Globus pallidus (tissue), 1 donor: ENCODE results near the gene FIGNL1.
A peak's percentile ranks its signal among the peaks of the same experiment; 100 is the strongest.

Source experiments
- DNase-seq: peaks from one replicate; pipeline ENCODE4 v3.0.0-alpha.2; 2015; ENCODE audit warnings: low spot score

FIGNL1 gene

DNA sequence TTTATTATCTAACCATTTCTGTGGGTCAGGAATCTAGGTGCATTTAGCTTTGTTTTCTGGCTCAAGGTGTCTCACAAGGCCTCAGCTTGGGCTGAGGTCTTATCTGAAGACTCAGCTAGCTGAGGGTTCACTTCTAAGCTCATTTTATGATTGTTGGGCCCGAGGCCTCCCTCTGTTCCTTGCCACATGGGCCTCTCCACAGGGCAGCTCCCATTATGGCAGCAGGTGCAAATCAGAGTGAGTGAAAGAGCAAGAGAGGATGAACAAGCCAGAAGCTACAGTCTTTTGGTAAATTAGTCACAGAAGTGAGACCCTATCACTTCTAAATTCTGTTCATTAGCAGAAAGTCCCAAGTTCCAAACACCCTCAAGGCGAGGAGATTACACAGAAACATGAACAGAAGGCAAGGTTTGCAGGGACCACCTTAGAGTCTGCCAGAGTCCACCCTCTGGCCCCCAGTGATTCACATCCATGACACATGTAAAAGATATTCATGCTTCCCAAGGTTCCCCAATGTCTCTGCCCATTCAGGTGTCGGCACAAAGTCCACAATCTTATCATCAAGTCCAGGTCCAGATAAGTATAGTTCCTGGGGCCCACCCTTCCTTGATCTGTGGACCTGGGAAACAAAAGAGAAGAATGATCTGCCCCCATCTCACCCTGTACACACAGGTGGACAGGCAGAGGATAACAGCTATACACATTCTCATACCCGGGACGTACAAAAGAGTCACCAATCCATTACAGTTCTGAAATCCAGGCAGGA lies 23.7 kb downstream of the FIGNL1 start:
- DNase-seq, result no peak

DNA sequence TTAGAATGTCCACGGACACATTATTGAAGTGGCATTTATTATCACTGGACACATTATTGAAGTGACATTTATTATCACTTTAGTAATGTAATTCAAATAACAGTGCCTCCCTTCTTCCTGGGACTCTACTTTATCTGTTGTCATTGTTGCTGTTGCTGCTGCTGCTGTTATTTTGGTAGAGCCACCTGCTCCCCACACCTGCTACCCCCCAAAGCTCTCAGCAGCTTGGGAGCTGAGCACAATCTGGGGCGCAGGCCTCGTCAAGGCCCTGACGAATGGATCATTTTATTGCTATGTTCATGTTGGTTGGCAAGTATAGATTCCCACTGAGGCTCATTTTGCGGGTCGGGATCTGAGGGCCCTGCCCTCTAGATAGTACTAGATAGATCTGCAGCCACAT lies 24.8 kb downstream of the FIGNL1 start:
- no peak for DNase-seq

DNA sequence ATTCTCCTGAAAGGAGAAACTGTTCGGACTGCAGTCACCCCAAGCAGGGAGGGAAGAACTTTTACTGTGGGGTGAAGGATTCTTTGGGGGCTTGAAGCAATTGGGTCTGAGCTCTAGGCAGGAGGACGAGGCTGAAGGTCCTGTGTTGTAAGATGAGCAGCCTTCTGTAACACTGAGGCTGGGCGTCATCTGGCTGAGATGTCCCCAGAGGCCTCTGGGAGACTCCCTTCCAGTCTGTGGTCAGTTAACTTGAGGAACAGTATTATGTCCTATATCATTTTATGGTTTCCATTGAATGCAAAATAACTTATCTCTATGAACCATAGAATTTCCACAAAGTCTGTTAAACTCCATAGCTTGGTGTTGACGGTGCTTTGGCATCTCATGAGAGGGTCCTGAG lies 26.3 kb downstream of the FIGNL1 start:
- DNase-seq, result no peak

DNA sequence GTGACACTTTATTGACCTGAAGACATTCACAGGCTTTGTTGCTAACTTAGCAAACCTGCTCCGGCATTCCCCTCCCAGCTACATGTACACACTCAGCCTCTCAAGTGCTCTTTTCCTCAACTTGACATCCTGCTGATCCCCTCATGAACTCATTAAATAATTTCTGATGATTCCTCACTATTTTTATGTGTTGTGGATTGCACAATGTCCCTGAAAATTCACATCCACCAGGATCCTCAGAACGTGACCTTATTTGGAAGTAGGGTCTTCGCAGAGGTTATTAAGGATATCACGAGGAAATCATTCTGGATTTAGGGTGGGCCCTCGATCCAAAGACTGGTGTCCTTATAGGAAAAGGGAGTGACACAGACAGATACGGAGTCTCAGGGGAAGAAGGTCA lies 27.3 kb downstream of the FIGNL1 start:
- no peak for DNase-seq

DNA sequence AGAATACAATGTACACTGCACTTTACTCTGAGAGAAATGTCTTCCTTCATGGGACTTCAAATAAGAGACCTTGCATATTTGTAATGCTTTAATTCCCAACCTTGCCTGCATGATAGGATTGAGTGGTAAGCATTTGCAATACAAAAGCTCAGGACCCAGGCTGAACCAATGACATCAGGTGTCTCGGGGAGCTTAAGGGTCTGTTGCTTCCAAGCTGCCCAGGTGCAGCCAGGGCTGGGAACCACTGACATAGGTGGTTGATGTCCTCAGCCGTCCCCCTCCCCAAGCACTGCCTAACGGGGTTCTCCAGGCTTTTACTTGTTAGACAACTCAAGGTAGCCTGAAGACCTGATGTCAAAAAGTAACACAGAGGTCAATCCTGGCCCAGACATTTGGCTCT lies 29.1 kb downstream of the FIGNL1 start:
- DNase-seq, result no peak

DNA sequence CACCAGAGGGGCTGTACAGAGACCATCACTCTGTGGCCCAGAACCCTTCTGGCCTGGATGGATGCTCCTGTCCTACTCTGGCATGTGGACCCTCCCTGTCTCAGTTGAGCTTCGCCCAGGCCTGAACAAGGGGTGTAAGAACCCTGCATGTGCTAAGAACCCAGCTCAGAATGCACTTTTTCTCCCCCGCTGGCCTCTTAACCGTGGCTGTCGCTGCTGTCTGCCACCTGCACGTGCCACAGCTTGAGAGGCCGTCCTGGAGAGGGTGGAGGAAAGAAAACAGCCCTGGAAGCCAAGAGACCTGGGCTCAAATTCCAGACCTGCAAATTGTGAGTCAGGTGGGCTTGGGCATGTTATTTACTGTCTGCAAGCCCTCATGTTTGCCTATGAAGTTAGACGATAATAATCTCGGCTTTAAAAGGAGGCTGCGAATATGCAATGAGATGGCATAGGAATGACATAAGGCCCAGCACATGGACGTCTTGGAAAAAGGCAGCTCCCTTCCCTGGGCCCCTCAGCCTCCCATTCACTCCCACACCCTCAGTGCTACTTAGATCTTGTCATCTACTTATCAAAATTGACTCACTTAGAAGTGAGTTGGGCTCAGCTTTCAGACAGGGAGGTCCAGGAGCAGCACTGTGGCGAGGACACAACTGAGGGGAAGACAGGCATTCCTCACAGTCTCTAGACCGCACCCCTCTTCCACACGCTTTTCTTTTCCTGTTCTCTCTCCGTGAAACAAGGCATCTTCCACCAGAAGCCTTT lies 31.4 kb downstream of the FIGNL1 start:
- no peak for DNase-seq

DNA sequence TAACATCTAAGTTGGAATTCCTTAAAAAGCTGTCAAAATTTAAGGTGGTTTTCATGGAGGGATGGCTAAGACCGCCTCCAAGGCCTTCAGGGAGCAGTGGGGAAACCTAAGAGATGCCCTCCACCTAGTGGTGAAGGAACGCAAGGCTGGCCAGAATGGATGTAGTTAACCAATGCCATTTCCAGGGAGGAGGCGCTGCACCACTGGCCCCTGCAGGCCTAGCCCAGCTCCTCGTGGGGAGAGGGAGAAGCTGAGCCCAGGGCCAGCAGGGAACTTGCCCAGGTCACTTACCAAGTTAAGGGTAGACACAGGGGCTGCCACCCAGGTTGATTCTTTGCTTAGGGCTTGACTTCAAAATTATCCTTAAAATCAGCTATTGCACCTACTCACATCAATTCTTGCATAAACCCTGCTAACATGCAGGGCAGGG lies 32.0 kb downstream of the FIGNL1 start:
- peak; percentile 58 for DNase-seq

DNA sequence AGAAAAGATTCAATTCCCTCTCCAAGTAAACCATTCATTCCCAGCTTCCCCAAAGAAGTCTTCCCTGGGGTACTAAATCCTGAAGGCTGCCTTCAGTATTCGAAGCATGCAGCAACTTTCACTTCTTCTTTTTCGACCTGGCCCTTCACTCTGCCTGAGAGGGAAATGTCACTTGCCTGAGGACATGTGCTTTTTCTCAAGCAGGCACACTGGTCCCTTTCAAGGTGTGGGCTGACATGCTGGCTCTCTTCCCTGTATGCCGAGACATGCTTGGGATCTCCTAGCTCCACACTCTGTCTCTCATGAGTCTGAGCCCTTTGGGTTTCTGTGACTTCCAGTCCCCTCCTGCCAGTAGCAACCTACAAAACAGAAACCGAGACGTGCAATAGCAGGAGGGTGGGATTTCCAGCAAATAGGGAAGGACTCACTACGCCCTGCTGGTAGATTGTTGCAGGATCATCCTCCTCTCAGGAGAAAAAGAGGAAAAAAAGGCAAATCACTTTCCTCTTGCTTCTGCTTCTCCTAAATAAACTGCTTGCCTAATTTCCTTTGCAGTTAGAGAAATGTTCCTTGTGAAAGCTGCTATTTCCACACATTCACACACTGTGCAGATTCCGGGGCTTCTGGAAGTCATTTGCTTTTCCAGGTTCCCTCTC lies 33.5 kb downstream of the FIGNL1 start:
- DNase-seq, result peak; percentile 38

DNA sequence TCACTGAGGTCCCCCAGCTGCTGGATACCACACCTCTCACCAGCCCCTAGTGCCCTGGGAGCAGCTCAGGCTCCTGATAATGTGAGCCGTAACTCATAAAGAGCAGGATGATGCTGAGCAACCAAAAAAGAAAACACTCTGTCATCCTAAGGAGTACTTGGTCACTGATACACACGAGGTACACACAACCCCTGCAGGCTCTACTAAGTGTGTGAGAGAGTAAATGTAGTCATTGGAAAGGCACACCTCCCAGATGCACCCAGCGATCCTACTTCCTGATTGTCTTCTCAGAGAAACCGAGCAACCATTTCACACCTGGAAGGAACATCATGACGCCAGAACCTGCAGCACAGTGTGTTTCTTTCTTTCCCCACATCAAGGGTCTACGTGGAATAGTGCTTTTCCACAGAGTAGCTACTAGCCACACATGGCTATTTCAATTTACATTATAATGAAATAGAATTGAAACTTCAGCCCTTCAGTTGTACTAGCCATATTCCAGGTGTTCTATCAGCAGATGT lies 34.2 kb downstream of the FIGNL1 start:
- DNase-seq, result no peak

DNA sequence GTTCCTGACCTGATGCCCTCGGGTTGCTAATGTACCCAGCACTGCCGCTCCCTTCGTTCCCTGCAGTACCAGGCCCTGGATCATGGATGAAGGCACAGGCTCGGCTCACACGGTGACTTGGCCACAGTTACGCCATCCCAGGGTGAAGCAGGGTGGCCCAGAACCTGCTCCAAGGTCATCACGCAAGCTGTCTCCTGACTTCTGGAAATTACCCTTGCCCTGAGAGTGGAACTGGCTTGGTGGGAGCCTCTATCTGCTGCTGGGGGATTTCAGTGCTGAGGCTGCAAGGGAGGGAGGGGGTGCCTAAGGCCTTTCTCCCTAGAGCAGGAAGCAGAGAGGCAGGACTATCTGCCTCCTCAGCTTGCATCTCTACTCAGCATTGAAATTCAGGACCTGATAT lies 36.6 kb downstream of the FIGNL1 start:
- no peak for DNase-seq

DNA sequence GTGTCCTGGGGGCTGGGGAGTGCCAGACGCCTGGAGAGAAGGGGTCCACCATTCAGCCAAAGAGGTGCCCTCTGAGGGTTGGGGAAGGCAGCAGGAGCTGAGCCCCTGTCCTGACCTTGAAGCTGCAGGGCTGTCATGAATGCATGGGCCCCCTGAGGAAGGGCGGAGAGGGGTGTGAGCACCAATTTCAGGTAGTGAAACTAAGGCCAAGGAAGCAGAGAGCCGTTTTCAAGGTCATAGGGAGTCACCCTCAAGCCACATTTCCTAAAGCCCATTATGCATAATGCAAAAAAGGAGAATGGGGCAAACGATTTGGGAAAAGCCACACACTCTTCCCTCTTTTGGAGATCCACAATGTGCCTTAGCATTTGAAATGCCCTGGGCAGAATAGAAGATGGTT lies 37.2 kb downstream of the FIGNL1 start:
- no peak for DNase-seq

DNA sequence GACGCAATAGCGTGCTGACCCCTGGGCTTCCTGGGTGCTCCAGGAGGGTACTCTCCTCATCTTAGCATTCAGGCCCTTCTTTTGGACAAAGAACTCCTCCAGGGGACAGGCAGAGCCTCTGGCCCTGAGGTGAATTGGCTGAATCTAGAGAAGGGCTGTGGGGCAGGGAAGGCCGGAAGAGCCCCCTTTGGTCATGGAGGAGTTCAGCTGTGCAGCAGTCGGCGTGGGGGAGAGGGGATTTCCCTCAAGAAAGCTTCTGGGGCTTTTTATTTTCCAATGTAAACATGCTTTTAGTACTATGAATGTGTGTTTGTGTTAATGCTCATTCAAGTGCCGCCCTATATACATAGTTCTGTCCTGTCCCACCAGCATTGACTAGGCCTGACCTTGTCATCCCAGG lies 38.8 kb downstream of the FIGNL1 start:
- no peak for DNase-seq

DNA sequence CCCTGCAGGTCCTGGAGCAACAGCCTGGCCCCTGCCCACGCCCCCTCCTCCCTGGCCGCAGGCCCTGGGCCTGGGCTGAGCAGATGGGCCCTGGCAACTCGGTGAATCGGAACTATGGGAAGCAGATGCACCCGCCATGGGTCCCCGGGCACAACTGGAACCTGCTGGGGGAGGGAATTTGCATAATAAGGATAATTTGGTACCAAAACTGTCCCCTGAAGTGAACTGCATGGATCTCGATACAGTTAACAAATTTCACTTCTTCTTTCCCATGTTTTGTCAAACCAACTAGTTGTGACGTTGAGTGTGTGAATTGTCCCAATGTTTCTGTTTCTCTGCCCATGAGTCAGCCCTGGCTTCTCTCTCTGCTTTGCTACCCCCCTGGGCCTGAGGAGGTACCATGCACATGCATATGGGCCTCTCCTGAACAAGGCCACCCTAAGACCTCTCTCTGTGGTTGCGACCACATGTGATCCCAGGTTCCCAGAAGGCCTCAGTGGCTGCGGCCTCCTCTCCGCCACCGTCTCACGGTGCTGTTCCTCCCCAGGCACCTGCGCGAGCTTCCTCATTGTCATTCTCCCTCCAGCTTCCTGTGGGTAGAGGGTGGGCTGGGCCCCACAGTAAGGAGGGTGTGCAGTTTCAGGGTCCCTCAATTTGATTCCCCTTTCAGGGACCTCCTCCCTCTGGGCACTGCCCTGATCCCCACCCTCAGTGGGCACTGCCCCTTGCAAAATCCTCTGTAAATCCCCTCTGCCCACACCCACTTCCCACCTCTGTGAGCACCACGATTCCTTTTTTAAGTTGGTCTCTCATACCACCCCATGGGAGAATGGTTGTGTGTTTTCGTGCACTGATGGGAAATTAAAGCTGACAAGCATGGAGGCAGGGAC lies 40.0 kb downstream of the FIGNL1 start:
- DNase-seq, result no peak

DNA sequence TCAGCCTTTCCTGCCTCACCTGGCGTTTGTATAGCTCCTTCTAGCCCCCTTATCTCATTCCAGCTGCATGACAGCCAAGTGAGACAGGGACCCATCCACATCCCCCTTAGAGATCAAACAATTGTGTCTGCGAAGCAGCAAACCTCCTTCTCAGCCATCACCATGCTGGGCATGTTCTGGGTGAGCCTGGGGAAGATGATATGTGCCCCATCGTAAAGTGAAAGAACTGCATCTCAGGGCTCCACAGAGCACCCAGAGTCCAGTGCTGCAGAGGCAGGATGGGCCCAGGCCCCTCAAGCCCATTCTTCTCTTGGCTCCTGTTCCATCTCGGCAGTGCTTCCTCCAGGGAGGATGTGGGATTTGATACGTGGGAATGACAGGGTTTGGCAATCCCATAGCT lies 43.2 kb downstream of the FIGNL1 start:
- DNase-seq, result no peak

DNA sequence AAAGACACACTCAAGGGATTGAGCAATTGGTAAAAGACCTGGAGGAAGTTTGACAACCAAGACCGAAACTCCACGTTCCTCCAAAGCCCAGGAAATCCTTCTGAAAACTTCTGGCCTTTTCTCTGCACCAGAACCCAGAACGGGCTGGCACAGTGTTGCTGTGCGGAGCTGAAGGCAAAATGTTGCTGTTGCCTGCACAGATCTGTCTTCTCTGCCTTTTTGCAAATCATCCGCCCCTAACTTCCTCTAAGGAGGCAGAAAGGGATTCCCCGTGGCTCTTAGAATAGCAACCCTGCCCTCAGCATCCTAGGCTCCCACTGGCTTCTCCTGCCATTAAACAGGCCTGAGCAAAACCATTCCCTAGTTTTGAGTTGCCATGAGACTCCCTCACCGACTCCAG lies 44.9 kb downstream of the FIGNL1 start:
- no peak for DNase-seq

DNA sequence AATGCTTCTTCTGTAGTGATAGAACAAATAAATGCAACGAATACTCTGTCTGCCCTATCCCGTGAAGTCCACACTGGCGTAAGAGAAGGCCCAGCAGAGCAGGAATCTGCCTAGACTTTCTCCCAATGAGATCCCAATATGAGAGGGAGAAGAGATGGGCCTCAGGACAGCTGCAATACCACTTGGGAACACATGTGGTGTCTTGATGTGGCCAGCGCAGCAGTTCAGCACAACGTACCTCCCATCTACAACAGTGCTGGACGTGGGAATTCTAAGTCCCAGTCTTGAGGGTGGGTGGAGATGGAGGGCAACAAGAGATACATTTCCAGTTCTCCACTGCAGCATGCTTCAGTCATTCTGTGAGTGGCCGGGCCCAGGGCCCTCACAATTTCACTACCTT lies 45.8 kb downstream of the FIGNL1 start:
- no peak for DNase-seq

DNA sequence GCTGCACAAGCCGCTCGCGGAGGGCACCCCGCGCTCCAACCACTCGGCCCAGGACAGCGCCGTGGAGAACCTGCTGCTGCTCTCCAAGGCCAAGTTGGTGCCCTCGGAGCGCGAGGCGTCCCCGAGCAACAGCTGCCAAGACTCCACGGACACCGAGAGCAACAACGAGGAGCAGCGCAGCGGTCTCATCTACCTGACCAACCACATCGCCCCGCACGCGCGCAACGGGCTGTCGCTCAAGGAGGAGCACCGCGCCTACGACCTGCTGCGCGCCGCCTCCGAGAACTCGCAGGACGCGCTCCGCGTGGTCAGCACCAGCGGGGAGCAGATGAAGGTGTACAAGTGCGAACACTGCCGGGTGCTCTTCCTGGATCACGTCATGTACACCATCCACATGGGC lies 50.0 kb downstream of the FIGNL1 start:
- DNase-seq, result no peak

DNA sequence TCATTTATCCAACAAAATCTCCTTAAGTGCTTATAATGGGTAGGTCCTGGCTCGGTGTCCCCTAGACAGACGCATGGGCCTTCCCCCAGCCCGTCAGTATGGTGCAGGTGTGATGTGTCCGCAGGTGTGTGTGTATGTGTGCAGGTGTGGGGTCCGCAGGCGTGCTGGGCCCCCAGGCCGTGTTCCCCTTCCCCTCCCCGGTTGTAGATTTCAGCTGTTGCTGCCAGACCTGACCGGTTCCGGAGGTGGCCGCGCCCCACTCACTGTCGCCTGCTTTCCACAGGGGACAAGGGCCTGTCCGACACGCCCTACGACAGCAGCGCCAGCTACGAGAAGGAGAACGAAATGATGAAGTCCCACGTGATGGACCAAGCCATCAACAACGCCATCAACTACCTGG lies 50.5 kb downstream of the FIGNL1 start:
- DNase-seq, result no peak

DNA sequence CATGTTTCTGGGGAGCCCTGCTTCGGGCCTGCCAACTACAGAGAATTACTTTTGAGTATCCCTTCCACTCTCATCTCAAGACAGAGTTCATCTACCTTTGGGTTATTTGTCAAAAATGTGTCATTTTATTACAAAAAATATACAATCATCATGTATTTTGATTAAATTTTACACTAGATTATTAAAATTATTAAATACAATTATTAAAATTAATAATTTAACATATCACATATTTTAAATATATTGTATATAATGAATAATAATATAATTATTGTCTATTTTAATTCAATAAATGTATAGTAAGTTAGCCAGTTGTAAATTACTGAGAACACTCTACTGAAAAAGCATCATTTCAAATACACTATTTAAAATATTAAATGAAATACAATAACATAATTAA lies 50.9 kb downstream of the FIGNL1 start:
- no peak for DNase-seq

DNA sequence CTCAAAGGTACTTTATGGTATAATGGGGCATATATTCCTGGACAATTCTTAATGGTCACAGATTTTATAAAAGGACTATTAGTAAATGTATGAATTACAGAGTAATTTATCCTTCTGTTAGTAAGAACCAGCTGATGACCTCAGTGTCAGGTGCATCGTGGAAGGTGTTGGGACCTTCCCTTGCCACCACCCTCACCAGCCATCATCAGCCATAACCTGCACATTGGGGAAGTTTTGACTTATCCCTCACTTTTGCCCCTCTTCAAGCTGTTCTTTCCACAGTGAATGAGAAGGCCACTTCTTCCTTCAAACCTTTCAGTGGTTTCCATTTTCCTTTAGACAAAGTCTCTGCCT lies 52.2 kb downstream of the FIGNL1 start:
- no peak for DNase-seq

DNA sequence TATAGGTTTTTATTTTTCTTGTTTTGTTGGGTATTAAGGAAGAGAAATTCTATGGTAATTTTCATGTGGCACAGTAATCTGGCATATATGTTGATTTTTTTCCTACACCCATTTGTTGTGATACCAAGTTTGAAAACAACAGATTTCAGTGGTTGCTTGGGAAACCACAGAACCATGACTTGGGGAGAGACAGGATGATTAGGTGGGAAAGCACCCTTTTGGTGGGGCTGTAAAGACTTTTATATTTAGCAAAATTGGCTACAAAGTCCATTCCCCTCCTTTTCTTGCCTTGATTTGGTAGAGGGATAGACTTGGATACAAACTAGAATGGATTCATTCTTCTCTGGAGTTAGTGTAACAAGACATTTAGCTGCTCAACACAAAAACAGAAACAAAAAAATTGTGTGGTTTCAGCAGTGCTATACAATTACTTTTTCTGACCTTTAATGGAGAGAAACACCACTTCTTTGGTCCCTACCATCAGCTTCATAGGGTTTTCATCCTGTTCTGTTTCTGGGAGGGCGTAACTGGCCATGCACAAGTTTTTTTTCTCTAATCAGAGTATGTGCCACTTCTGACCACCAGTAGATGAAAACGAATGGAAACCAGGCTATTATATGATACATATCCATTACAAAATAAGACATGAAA lies 52.7 kb downstream of the FIGNL1 start:
- no peak for DNase-seq

DNA sequence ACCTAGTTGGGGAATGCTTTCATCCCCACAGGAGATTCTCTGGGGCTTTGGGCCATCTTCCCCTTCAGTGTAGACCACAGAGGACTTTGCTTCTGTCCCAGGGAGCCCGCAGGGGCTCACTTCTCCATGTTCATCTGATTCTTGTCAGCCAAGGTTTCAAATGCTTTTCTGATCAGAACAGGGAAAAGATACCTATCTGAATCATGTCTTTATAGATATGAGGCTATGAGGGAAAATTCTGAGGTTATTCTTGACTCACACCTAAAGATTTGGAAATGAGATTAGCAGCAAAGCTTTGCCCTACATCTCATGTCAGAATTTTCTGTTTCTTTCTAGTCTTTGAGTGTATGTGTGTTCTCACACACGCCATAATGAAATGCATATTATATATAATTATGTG lies 53.3 kb downstream of the FIGNL1 start:
- DNase-seq, result no peak
